Activated naive CD4-positive, alpha-beta T cell treated with anti-CD3 and anti-CD28 coated beads for 36 hours (primary cell): ENCODE results near the gene CORO2B. TPM values are rescaled to one million over a fixed set of nuclear protein-coding genes. Genes with fewer than 3 reads are reported as not detected.
"Not testable (repeated sequence)": the region's sequence is repeated elsewhere in the genome, so short reads cannot be mapped to it uniquely, and the experiment has no call there.

Source experiments
- CTCF ChIA-PET: fragments of 350-600 bp; sonication (Branson Sonifier 250); formaldehyde crosslinking; loops from one replicate; lab custom pipeline; 2021; ENCODE audit warnings: antibody characterized with exemption; lab: Charles Lee
- DNase-seq: peaks from one replicate; pipeline ENCODE4 v3.0.0-alpha.2; 2020
- H3K27ac Mint-ChIP-seq: one replicate; pipeline ENCODE4 v1.8.0; 2021; ENCODE audit warnings: mild to moderate bottlenecking, mixed read lengths
- H3K27me3 Mint-ChIP-seq: one replicate; pipeline ENCODE4 v1.8.0; 2021; ENCODE audit warnings: low read depth, mixed read lengths
- H3K36me3 Mint-ChIP-seq: one replicate; pipeline ENCODE4 v1.8.0; 2021; ENCODE audit warnings: low read depth, mixed read lengths
- H3K4me1 Mint-ChIP-seq: one replicate; pipeline ENCODE4 v1.8.0; 2021; ENCODE audit warnings: low read depth, mixed read lengths
- H3K4me3 Mint-ChIP-seq: one replicate; pipeline ENCODE4 v1.8.0; 2021; ENCODE audit warnings: mild to moderate bottlenecking, moderate library complexity, mixed read lengths
- H3K9me3 Mint-ChIP-seq: one replicate; pipeline ENCODE4 v1.8.0; 2021; ENCODE audit warnings: mixed read lengths
- intact Hi-C: fragments of 100-400 bp; cut with micrococcal nuclease; formaldehyde crosslinking; loops from one replicate; pipeline ENCODE4 v1.15.1; 2023
- total RNA-seq, 2 experiments: library from RNA; stranded (reverse); gene quantifications; one replicate each; pipeline ENCODE4 v1.2.3, GENCODE V29; 2021

Gene CORO2B
- total RNA-seq, 2 experiments from 2014 or later, result not detected

- CTCF ChIA-PET, result no interaction called here
- Mint-ChIP-seq H3K36me3 (no peaks in the 10 kb centered on the region), H3K27me3 (no peaks in the 10 kb centered on the region), H3K4me1 (no peaks in the 10 kb centered on the region), H3K4me3 (no peak overlapping the region), H3K9me3 (no peaks in the 10 kb centered on the region), H3K27ac (no peak overlapping the region)
- no peak for DNase-seq
- intact Hi-C loops, result no loop called here
Observed at GRCh38 chr15:68643216-68643830, 64.5 kb downstream of the CORO2B start.

DNA sequence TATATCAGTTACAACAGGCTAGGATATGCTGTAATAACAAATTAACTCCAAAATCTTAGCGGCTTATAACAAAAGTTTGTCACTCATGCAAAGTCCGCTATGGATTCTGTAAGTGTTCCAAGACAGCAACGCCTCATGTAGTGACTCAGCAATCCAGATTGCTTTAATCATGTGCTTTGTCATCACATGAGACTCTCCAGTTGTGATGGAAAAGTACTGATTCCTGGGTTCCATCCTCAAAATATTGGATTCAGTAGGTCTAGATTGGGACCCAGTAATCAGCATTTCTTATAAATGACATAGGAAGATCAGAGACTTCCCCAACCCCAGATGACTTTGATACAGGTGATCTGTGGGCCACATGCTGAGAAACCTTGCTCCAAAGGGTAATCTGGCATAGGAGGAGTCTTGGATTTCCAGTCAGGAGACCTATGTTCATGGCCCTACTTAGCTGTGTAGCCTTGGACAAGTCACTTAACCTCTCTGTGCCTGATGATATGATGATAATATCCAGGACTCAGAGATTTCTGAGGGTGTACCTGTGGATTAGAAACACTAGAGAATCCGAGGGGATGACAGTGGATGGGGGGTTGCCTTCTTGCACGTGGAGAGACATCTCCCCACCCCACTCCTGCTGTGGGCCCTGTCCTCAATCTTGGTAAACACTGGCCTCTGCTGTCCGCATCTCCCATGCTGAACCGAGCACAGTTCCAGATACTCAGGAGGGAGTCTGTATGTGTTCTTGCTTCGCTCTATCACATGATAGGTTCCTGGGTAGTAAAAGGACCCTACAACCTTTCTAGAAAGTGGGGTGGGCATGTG, 65.5 kb downstream of the CORO2B start:
- H3K27me3 Mint-ChIP-seq, result no peaks in the 10 kb centered on the region
- no peak overlapping the region for H3K4me3 Mint-ChIP-seq
- intact Hi-C loops, result no loop called here
- H3K27ac Mint-ChIP-seq, result no peak overlapping the region
- no peak for DNase-seq
- no peaks in the 10 kb centered on the region for H3K4me1 Mint-ChIP-seq
- CTCF ChIA-PET, result no interaction called here
- no peaks in the 10 kb centered on the region for H3K36me3 Mint-ChIP-seq
- H3K9me3 Mint-ChIP-seq, result no peaks in the 10 kb centered on the region

GRCh38 chr15:68644996-68645395, 66.2 kb downstream of the CORO2B start:
- Mint-ChIP-seq H3K4me3 (no peak overlapping the region), H3K36me3 (no peaks in the 10 kb centered on the region), H3K27ac (no peak overlapping the region), H3K9me3 (no peaks in the 10 kb centered on the region), H3K27me3 (no peaks in the 10 kb centered on the region), H3K4me1 (no peaks in the 10 kb centered on the region)
- no peak for DNase-seq
- CTCF ChIA-PET, result interaction anchor here (0.6 kb wide), 1 partner anchor 114 kb away, joined by 3 read pairs; no protein-coding TSS in a partner anchor
- intact Hi-C loops, result no loop called here

- no peaks in the 10 kb centered on the region for H3K27me3 Mint-ChIP-seq
- H3K4me1 Mint-ChIP-seq, result no peaks in the 10 kb centered on the region
- no peak overlapping the region for H3K4me3 Mint-ChIP-seq
- CTCF ChIA-PET, result no interaction called here
- H3K9me3 Mint-ChIP-seq, result no peaks in the 10 kb centered on the region
- DNase-seq, result no peak
- H3K27ac Mint-ChIP-seq, result no peak overlapping the region
- intact Hi-C loops, result no loop called here
- no peaks in the 10 kb centered on the region for H3K36me3 Mint-ChIP-seq
Observed at GRCh38 chr15:68646156-68646555, 67.4 kb downstream of the CORO2B start.

- Mint-ChIP-seq H3K4me1 (no peaks in the 10 kb centered on the region), H3K27ac (no peak overlapping the region), H3K9me3 (no peaks in the 10 kb centered on the region), H3K27me3 (no peaks in the 10 kb centered on the region), H3K36me3 (no peaks in the 10 kb centered on the region), H3K4me3 (no peak overlapping the region)
- CTCF ChIA-PET, result no interaction called here
- no peak for DNase-seq
- intact Hi-C loops, result no loop called here
Observed at GRCh38 chr15:68646696-68647095, 67.9 kb downstream of the CORO2B start.

- H3K36me3 Mint-ChIP-seq, H3K4me3 Mint-ChIP-seq, H3K9me3 Mint-ChIP-seq, CTCF ChIA-PET, DNase-seq, intact Hi-C loops, H3K4me1 Mint-ChIP-seq, H3K27ac Mint-ChIP-seq, H3K27me3 Mint-ChIP-seq: not testable (repeated sequence)
Observed at GRCh38 chr15:68647361-68647760, 68.6 kb downstream of the CORO2B start.

GRCh38 chr15:68650901-68651709, 72.3 kb downstream of the CORO2B start:
- CTCF ChIA-PET, result interaction anchor here (0.6 to 1.8 kb wide), 9 partner anchors 23 to 492 kb away, joined by 3 to 8 read pairs (median 4); no protein-coding TSS in a partner anchor
- no peak overlapping the region for H3K4me3 Mint-ChIP-seq
- peak; percentile 48 for DNase-seq
- H3K9me3 Mint-ChIP-seq, result no peaks in the 10 kb centered on the region
- H3K36me3 Mint-ChIP-seq, result no peaks in the 10 kb centered on the region
- intact Hi-C loops, result no loop called here
- H3K27ac Mint-ChIP-seq, result no peak overlapping the region
- H3K4me1 Mint-ChIP-seq, result no peaks in the 10 kb centered on the region
- no peaks in the 10 kb centered on the region for H3K27me3 Mint-ChIP-seq

GRCh38 chr15:68651916-68652525, 73.2 kb downstream of the CORO2B start:
- Mint-ChIP-seq H3K36me3 (no peaks in the 10 kb centered on the region), H3K4me1 (no peaks in the 10 kb centered on the region), H3K9me3 (no peaks in the 10 kb centered on the region), H3K4me3 (no peak overlapping the region), H3K27ac (no peak overlapping the region), H3K27me3 (no peaks in the 10 kb centered on the region)
- intact Hi-C loops, result no loop called here
- no peak for DNase-seq
- CTCF ChIA-PET, result interaction anchor here (0.6 to 1.8 kb wide), 6 partner anchors 22 to 491 kb away, joined by 3 to 7 read pairs (median 4); no protein-coding TSS in a partner anchor

DNA sequence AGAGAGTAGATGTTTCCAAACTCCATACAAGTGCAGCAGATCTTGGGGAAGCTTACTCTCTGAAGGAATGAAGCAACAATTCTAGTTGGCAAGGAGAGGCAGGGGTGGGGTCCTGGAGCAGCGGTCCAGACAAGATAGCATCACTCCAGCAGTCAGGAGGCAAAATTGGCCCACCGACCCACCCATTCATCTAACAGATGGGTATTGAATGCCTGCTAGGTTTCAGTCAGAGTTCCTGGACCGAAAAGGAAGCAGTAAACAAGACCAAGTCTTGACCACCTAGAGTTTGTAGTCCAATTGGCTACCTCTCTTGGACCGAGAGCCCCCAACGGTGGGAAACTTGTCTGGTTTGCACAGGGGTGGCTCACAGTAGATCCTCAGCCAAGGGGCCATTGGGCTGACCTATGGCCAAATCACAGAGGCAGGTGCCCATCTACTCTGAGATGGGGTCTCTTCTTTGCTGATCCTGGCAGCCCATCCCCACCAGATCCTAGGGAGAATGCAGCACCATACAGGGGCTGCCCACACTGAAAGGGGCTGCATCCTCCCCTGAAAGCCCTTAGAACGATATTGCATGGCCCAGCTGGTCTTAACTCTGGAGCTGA, 74.3 kb downstream of the CORO2B start:
- no peak overlapping the region for H3K27ac Mint-ChIP-seq
- no peaks in the 10 kb centered on the region for H3K27me3 Mint-ChIP-seq
- H3K4me3 Mint-ChIP-seq, result no peak overlapping the region
- H3K4me1 Mint-ChIP-seq, result no peaks in the 10 kb centered on the region
- H3K9me3 Mint-ChIP-seq, result no peaks in the 10 kb centered on the region
- no peak for DNase-seq
- CTCF ChIA-PET, result interaction anchor here (1.4 kb wide), 1 partner anchor 21 kb away, joined by 4 read pairs; no protein-coding TSS in a partner anchor
- intact Hi-C loops, result no loop called here
- no peaks in the 10 kb centered on the region for H3K36me3 Mint-ChIP-seq

GRCh38 chr15:68653801-68654200, 75.0 kb downstream of the CORO2B start:
- CTCF ChIA-PET, result interaction anchor here (0.7 to 1.7 kb wide), 3 partner anchors 20 to 105 kb away, joined by 3 to 4 read pairs (median 3); no protein-coding TSS in a partner anchor
- H3K36me3 Mint-ChIP-seq, result no peaks in the 10 kb centered on the region
- no peak for DNase-seq
- intact Hi-C loops, result no loop called here
- no peaks in the 10 kb centered on the region for H3K9me3 Mint-ChIP-seq
- H3K27me3 Mint-ChIP-seq, result no peaks in the 10 kb centered on the region
- no peak overlapping the region for H3K4me3 Mint-ChIP-seq
- no peak overlapping the region for H3K27ac Mint-ChIP-seq
- no peaks in the 10 kb centered on the region for H3K4me1 Mint-ChIP-seq

GRCh38 chr15:68654786-68655560, 76.2 kb downstream of the CORO2B start:
- intact Hi-C loops, result no loop called here
- DNase-seq, result no peak
- H3K4me3 Mint-ChIP-seq, result no peak overlapping the region
- no peaks in the 10 kb centered on the region for H3K4me1 Mint-ChIP-seq
- H3K27ac Mint-ChIP-seq, result no peak overlapping the region
- CTCF ChIA-PET, result interaction anchor here (1.4 to 1.7 kb wide), 3 partner anchors 19 to 105 kb away, joined by 3 to 4 read pairs (median 4); no protein-coding TSS in a partner anchor
- H3K27me3 Mint-ChIP-seq, result no peaks in the 10 kb centered on the region
- no peaks in the 10 kb centered on the region for H3K9me3 Mint-ChIP-seq
- no peaks in the 10 kb centered on the region for H3K36me3 Mint-ChIP-seq
